MM.1S (cell line): ENCODE data around the gene ZC3H15.

Source experiments
- DNase-seq: peaks from one replicate; pipeline ENCODE4 v3.0.0-alpha.2; 2015
- H2AFZ ChIP-seq: fragments of 300-600 bp; sonication (generic); 2 replicates; pipeline ENCODE4 v1.6.0; 2016; ENCODE audit warnings: antibody characterized with exemption, low read length
- H3F3A ChIP-seq: fragments of 300-600 bp; sonication (generic); 2 replicates; pipeline ENCODE4 v1.6.1; 2016; ENCODE audit warnings: mild to moderate bottlenecking, antibody characterized with exemption, low read length, moderate library complexity, mixed read lengths; ENCODE audit not compliant: insufficient read depth
- H3K27ac ChIP-seq: fragments of 300-600 bp; sonication (generic); 2 replicates; pipeline ENCODE4 v1.5.1; 2016; ENCODE audit warnings: mild to moderate bottlenecking, low read length
- H3K27me3 ChIP-seq: fragments of 300-600 bp; sonication (generic); replicated peaks from 2 replicates; pipeline ENCODE4 v1.6.0; 2016; ENCODE audit warnings: low read length; ENCODE audit not compliant: insufficient read depth
- H3K36me3 ChIP-seq: fragments of 300-600 bp; sonication (generic); replicated peaks from 2 replicates; pipeline ENCODE4 v1.6.1; 2016; ENCODE audit warnings: mild to moderate bottlenecking, low read length, mixed read lengths; ENCODE audit not compliant: insufficient read depth
- H3K4me1 ChIP-seq: fragments of 300-600 bp; sonication (generic); 2 replicates; pipeline ENCODE4 v1.6.1; 2016; ENCODE audit warnings: low read length, mixed read lengths
- H3K4me2 ChIP-seq: fragments of 300-600 bp; sonication (generic); 2 replicates; pipeline ENCODE4 v1.6.0; 2016; ENCODE audit warnings: low read depth, low read length
- H3K4me3 ChIP-seq: fragments of 300-600 bp; sonication (generic); 2 replicates; pipeline ENCODE4 v1.5.1; 2016; ENCODE audit warnings: low read length, mixed read lengths
- H3K79me2 ChIP-seq: fragments of 300-600 bp; sonication (generic); 2 replicates; pipeline ENCODE4 v1.6.1; 2016; ENCODE audit warnings: mixed run types, low read length, mixed read lengths
- H3K9ac ChIP-seq: fragments of 300-600 bp; sonication (generic); 2 replicates; pipeline ENCODE4 v1.6.1; 2016; ENCODE audit warnings: low read length, mixed read lengths
- H3K9me2 ChIP-seq: fragments of 300-600 bp; sonication (generic); replicated peaks from 2 replicates; pipeline ENCODE4 v1.6.1; 2016; ENCODE audit warnings: mild to moderate bottlenecking, low read length, mixed read lengths; ENCODE audit not compliant: insufficient read depth
- H3K9me3 ChIP-seq: fragments of 300-600 bp; sonication (generic); replicated peaks from 2 replicates; pipeline ENCODE4 v1.6.1; 2016; ENCODE audit warnings: mild to moderate bottlenecking, low read length, mixed read lengths; ENCODE audit not compliant: insufficient read depth
- H4K20me1 ChIP-seq: fragments of 300-600 bp; sonication (generic); 2 replicates; pipeline ENCODE4 v1.6.1; 2016; ENCODE audit warnings: mild to moderate bottlenecking, low read length, moderate library complexity, mixed read lengths; ENCODE audit not compliant: insufficient read depth
- EZH2 ChIP-seq: fragments of 300-600 bp; sonication (generic); optimal IDR thresholded peaks from 2 replicates; pipeline ENCODE3; 2017; ENCODE audit warnings: low read depth, mild to moderate bottlenecking, antibody characterized with exemption, low read length, mixed read lengths
- EZH2phosphoT487 ChIP-seq: fragments of 300-600 bp; sonication (generic); IDR thresholded peaks from 2 replicates; pipeline ENCODE4 v1.6.1; 2018; ENCODE audit warnings: antibody characterized with exemption, low read length
- TF ChIP-seq, protein P1 (sequence below): fragments of 300-600 bp; sonication (generic); IDR thresholded peaks from 2 replicates; pipeline ENCODE4 v1.5.1; 2016; ENCODE audit warnings: antibody characterized with exemption, low read length, mixed read lengths

The ZC3H15 gene

GRCh38 chr2:186455613-186456012 is 30.4 kb upstream of the ZC3H15 start:
- Histone ChIP-seq H3K36me3 (no peaks in the 10 kb centered on the region), H3K9me3 (no peaks in the 10 kb centered on the region), H3K4me1 (no peaks in the 10 kb centered on the region), H3F3A (no peaks in the 10 kb centered on the region), H3K9ac (no peak overlapping the region), H2AFZ (no peak overlapping the region), H3K79me2 (no peaks in the 10 kb centered on the region), H4K20me1 (no peaks in the 10 kb centered on the region), H3K4me3 (no peak overlapping the region), H3K4me2 (no peak overlapping the region), H3K9me2 (no peaks in the 10 kb centered on the region), H3K27me3 (no peaks in the 10 kb centered on the region), H3K27ac (no peak overlapping the region)
- no peak for DNase-seq
- TF ChIP-seq EZH2 (no peak), EZH2phosphoT487 (no peak)
- TF ChIP-seq, protein P1, sequence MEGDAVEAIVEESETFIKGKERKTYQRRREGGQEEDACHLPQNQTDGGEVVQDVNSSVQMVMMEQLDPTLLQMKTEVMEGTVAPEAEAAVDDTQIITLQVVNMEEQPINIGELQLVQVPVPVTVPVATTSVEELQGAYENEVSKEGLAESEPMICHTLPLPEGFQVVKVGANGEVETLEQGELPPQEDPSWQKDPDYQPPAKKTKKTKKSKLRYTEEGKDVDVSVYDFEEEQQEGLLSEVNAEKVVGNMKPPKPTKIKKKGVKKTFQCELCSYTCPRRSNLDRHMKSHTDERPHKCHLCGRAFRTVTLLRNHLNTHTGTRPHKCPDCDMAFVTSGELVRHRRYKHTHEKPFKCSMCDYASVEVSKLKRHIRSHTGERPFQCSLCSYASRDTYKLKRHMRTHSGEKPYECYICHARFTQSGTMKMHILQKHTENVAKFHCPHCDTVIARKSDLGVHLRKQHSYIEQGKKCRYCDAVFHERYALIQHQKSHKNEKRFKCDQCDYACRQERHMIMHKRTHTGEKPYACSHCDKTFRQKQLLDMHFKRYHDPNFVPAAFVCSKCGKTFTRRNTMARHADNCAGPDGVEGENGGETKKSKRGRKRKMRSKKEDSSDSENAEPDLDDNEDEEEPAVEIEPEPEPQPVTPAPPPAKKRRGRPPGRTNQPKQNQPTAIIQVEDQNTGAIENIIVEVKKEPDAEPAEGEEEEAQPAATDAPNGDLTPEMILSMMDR = no peak

GRCh38 chr2:186456941-186457340 is 29.1 kb upstream of the ZC3H15 start:
- no peak overlapping the region for H3K4me2 ChIP-seq
- no peak for DNase-seq

DNA sequence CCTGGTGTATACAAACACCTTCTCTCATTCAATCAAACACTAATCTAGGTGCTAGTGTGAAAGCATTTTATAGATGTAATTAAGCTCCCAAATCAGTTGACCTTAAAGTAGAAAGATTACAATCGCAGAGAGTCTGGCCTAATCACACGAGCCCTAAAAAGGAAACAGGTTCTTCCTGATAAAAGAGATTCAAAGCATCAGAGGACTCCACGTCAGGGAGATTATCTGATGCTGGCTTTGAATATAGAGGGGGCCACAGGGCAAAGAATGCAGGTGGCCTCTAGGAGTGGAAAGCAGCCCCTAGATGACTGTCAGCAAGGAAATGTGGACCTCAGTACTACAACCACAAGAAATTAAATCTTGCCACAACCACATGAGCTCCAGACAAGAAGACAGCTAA is 28.2 kb upstream of the ZC3H15 start:
- Histone ChIP-seq H4K20me1 (no peaks in the 10 kb centered on the region), H3K9ac (no peak overlapping the region), H3K79me2 (no peaks in the 10 kb centered on the region), H3K36me3 (no peaks in the 10 kb centered on the region), H3K27ac (no peak overlapping the region), H3K27me3 (no peaks in the 10 kb centered on the region), H3F3A (no peaks in the 10 kb centered on the region), H2AFZ (no peak overlapping the region), H3K9me2 (no peaks in the 10 kb centered on the region), H3K4me3 (no peak overlapping the region), H3K4me2 (no peak overlapping the region), H3K9me3 (no peaks in the 10 kb centered on the region), H3K4me1 (0 out of 2 replicates have a peak, but pooled peaks cover 4% of the 10 kb centered on the region)
- no peak for DNase-seq
- TF ChIP-seq EZH2 (no peak), EZH2phosphoT487 (no peak)
- TF ChIP-seq, protein P1 = no peak

More at GRCh38 chr2:186456941-186457340, 29.1 kb upstream of the ZC3H15 start:
- Histone ChIP-seq H3F3A (no peaks in the 10 kb centered on the region), H3K4me1 (no peaks in the 10 kb centered on the region), H3K9ac (no peak overlapping the region), H3K4me3 (no peak overlapping the region), H3K27ac (no peak overlapping the region), H3K9me3 (no peaks in the 10 kb centered on the region), H3K9me2 (no peaks in the 10 kb centered on the region), H2AFZ (no peak overlapping the region), H3K36me3 (no peaks in the 10 kb centered on the region), H4K20me1 (no peaks in the 10 kb centered on the region), H3K27me3 (no peaks in the 10 kb centered on the region), H3K79me2 (no peaks in the 10 kb centered on the region)
- TF ChIP-seq, protein P1 = no peak
- TF ChIP-seq EZH2phosphoT487 (no peak), EZH2 (no peak)
